Osteocyte (in vitro differentiated cells): ENCODE results near the gene BIN1. TPM values are rescaled to one million over a fixed set of nuclear protein-coding genes. Genes with fewer than 3 reads are reported as not detected.

ENCODE experiments used
- DNase-seq: peaks from one replicate; pipeline ENCODE4 v3.0.0; 2021; ENCODE audit warnings: mixed read lengths; ENCODE audit not compliant: unreplicated experiment; ENCODE audit errors: extremely low spot score
- H3K27ac Mint-ChIP-seq: one replicate; pipeline ENCODE4 v1.8.0; 2021; ENCODE audit warnings: mild to moderate bottlenecking, mixed read lengths; ENCODE audit not compliant: unreplicated experiment
- H3K27me3 Mint-ChIP-seq: one replicate; pipeline ENCODE4 v1.8.0; 2021; ENCODE audit warnings: mixed read lengths; ENCODE audit not compliant: unreplicated experiment
- H3K36me3 Mint-ChIP-seq: one replicate; pipeline ENCODE4 v1.8.0; 2021; ENCODE audit warnings: mixed read lengths; ENCODE audit not compliant: unreplicated experiment
- H3K4me1 Mint-ChIP-seq: one replicate; pipeline ENCODE4 v1.8.0; 2021; ENCODE audit warnings: mixed read lengths; ENCODE audit not compliant: unreplicated experiment
- H3K4me3 Mint-ChIP-seq: one replicate; pipeline ENCODE4 v1.8.0; 2021; ENCODE audit warnings: mild to moderate bottlenecking, moderate library complexity, mixed read lengths; ENCODE audit not compliant: unreplicated experiment
- H3K9me3 Mint-ChIP-seq: one replicate; pipeline ENCODE4 v1.8.0; 2021; ENCODE audit warnings: mixed read lengths; ENCODE audit not compliant: unreplicated experiment
- total RNA-seq: library from RNA; stranded (reverse); gene quantifications from 2 replicates; pipeline ENCODE4 v1.2.1, GENCODE V29; 2021
- TF ChIP-seq, protein P1 (sequence below): fragments of 200-600 bp; sonication (generic); IDR thresholded peaks from 2 replicates; pipeline ENCODE4 v1.5.0; 2021; ENCODE audit warnings: antibody characterized with exemption, mild to moderate bottlenecking, moderate library complexity

BIN1 gene
- total RNA-seq, 1 donor from 2014 or later, result 101 TPM

GRCh38 chr2:127044977-127045661, 61.8 kb downstream of the BIN1 start:
- no peak overlapping the region for H3K4me3 Mint-ChIP-seq
- TF ChIP-seq, protein P1, sequence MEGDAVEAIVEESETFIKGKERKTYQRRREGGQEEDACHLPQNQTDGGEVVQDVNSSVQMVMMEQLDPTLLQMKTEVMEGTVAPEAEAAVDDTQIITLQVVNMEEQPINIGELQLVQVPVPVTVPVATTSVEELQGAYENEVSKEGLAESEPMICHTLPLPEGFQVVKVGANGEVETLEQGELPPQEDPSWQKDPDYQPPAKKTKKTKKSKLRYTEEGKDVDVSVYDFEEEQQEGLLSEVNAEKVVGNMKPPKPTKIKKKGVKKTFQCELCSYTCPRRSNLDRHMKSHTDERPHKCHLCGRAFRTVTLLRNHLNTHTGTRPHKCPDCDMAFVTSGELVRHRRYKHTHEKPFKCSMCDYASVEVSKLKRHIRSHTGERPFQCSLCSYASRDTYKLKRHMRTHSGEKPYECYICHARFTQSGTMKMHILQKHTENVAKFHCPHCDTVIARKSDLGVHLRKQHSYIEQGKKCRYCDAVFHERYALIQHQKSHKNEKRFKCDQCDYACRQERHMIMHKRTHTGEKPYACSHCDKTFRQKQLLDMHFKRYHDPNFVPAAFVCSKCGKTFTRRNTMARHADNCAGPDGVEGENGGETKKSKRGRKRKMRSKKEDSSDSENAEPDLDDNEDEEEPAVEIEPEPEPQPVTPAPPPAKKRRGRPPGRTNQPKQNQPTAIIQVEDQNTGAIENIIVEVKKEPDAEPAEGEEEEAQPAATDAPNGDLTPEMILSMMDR, result no peak
- H3K36me3 Mint-ChIP-seq, result peaks cover 10% of the 10 kb centered on the region
- no peaks in the 10 kb centered on the region for H3K27me3 Mint-ChIP-seq
- H3K4me1 Mint-ChIP-seq, result peaks cover 8% of the 10 kb centered on the region
- no peaks in the 10 kb centered on the region for H3K9me3 Mint-ChIP-seq
- peak; percentile 75 for DNase-seq
- no peak overlapping the region for H3K27ac Mint-ChIP-seq

- Mint-ChIP-seq H3K27ac (no peak overlapping the region), H3K27me3 (no peaks in the 10 kb centered on the region), H3K9me3 (no peaks in the 10 kb centered on the region), H3K36me3 (peaks cover 10% of the 10 kb centered on the region), H3K4me1 (peaks cover 6% of the 10 kb centered on the region), H3K4me3 (no peak overlapping the region)
- TF ChIP-seq, protein P1, result no peak
- DNase-seq, result peak; percentile 25
Observed at GRCh38 chr2:127044165-127044718, 62.7 kb downstream of the BIN1 start.

- H3K4me3 Mint-ChIP-seq, result no peak overlapping the region
- peaks cover 8% of the 10 kb centered on the region for H3K36me3 Mint-ChIP-seq
- peak; percentile 81 for DNase-seq
- peaks cover 6% of the 10 kb centered on the region for H3K4me1 Mint-ChIP-seq
- no peaks in the 10 kb centered on the region for H3K9me3 Mint-ChIP-seq
- H3K27ac Mint-ChIP-seq, result no peak overlapping the region
- TF ChIP-seq, protein P1, result no peak
- H3K27me3 Mint-ChIP-seq, result no peaks in the 10 kb centered on the region
Observed at GRCh38 chr2:127043367-127044164, 63.4 kb downstream of the BIN1 start.

- TF ChIP-seq, protein P1, result no peak
- no peak for DNase-seq
- no peak overlapping the region for H3K4me3 Mint-ChIP-seq
- H3K36me3 Mint-ChIP-seq, result peaks cover under 1% of the 10 kb centered on the region
- H3K4me1 Mint-ChIP-seq, result peaks cover 6% of the 10 kb centered on the region
- no peaks in the 10 kb centered on the region for H3K27me3 Mint-ChIP-seq
- no peak overlapping the region for H3K27ac Mint-ChIP-seq
- no peaks in the 10 kb centered on the region for H3K9me3 Mint-ChIP-seq
Observed at GRCh38 chr2:127041259-127041970, 65.5 kb downstream of the BIN1 start.
